ENCODE data around the gene DACT1. TPM values are rescaled to one million over a fixed set of nuclear protein-coding genes. Genes with fewer than 3 reads are reported as not detected.

DACT1 gene
- total RNA-seq, 1 experiment from 2014 or later: not detected

DNA sequence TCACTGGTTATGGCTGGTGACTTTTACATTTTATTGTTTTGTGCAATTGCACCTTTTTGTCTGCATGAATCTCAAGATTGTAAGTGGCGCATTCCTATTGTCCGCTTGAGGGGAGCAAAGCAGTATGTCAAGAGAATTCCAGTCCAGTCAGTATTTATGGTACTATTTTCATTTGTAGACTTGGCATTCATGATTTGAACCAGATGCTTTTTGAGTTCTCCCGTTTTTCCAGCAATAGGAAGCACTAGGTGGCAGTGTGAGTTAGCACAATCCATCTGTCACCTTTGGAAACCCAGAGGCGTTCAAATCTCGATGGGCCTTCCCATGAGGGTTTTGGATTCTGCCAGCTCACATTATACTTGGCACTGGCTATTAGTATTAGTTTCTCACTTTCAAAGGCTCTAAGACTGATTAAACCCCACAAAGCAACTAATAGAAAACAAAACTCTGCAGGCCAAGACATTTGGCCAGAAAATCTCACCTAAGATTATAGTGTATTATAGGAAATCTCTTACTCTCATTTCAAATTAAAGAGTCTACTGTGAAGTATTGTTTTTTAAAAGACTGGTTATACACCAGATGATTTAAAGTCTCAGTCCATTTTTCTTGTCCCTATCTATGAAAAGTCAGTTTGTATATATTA is 2.2 kb downstream of the DACT1 start:
- Mint-ChIP-seq H3K4me3 (ENCODE audit: low read depth, unreplicated experiment) (no peak overlapping the region), H3K27me3 (ENCODE audit: unreplicated experiment) (peaks cover 51% of the 10 kb centered on the region), H3K36me3 (ENCODE audit: insufficient read depth, unreplicated experiment) (peaks cover 9% of the 10 kb centered on the region), H3K27ac (ENCODE audit: unreplicated experiment) (no peak overlapping the region), H3K9me3 (ENCODE audit: low read depth, unreplicated experiment) (no peaks in the 10 kb centered on the region), H3K4me1 (ENCODE audit: low read depth, unreplicated experiment) (no peaks in the 10 kb centered on the region)
- intact Hi-C loops (cut with micrococcal nuclease; ENCODE audit: unreplicated experiment): loop anchor here (1.0 to 5.0 kb wide), 7 partner anchors 107 to 415 kb away; no protein-coding TSS in a partner anchor
- CTCF ChIA-PET: no interaction called here
- TF ChIP-seq, protein P1, sequence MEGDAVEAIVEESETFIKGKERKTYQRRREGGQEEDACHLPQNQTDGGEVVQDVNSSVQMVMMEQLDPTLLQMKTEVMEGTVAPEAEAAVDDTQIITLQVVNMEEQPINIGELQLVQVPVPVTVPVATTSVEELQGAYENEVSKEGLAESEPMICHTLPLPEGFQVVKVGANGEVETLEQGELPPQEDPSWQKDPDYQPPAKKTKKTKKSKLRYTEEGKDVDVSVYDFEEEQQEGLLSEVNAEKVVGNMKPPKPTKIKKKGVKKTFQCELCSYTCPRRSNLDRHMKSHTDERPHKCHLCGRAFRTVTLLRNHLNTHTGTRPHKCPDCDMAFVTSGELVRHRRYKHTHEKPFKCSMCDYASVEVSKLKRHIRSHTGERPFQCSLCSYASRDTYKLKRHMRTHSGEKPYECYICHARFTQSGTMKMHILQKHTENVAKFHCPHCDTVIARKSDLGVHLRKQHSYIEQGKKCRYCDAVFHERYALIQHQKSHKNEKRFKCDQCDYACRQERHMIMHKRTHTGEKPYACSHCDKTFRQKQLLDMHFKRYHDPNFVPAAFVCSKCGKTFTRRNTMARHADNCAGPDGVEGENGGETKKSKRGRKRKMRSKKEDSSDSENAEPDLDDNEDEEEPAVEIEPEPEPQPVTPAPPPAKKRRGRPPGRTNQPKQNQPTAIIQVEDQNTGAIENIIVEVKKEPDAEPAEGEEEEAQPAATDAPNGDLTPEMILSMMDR (IDR thresholded peaks at IDR 0.05; ENCODE audit: unreplicated experiment): peak; percentile 33
- no TSS peak for BruUV-seq (replicated peaks)
- peak; percentile 53 for DNase-seq

DNA sequence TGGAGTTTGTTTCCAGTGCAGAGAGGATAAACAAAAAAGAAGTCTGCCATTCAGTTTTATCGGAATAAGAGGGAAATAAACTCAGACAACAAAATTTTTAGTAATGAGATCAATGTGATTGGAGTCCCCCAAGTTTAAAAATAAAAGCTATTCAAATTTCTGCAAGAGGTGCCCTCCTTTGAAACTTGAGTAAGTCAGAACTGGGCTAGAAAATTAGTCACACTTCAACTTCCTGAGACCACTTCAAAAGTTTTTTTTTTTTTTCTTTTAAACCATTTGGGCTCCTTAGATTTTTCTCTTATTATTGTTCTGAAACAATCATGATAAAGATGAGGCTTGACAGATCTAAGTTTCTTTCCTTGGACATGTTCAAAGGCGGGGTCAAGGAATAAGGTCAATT is 3.2 kb downstream of the DACT1 start:
- BruUV-seq (replicated peaks): no TSS peak

DNA sequence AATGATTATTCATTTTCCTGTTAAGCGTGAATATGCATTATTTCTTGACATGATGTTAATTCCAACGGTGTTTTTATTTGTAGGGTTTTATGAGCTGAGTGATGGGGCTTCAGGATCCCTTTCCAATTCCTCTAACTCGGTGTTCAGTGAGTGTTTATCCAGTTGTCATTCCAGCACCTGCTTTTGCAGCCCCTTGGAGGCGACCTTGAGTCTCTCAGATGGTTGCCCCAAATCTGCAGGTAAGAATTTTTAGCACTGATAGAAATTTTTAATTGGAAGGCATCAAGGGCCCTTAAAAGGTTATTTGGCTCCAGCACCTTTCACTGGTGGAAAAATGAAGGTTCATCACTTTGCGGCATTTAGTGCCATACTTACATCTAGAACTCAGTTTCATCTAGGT is 3.7 kb downstream of the DACT1 start:
- Mint-ChIP-seq H3K4me1 (ENCODE audit: low read depth, unreplicated experiment) (no peaks in the 10 kb centered on the region), H3K36me3 (ENCODE audit: insufficient read depth, unreplicated experiment) (peaks cover 9% of the 10 kb centered on the region), H3K27me3 (ENCODE audit: unreplicated experiment) (peaks cover 35% of the 10 kb centered on the region), H3K27ac (ENCODE audit: unreplicated experiment) (no peak overlapping the region), H3K4me3 (ENCODE audit: low read depth, unreplicated experiment) (no peak overlapping the region), H3K9me3 (ENCODE audit: low read depth, unreplicated experiment) (no peaks in the 10 kb centered on the region)
- no peak for DNase-seq
- TF ChIP-seq, protein P1 (IDR thresholded peaks at IDR 0.05; ENCODE audit: unreplicated experiment): no peak
- no TSS peak for BruUV-seq (replicated peaks)
- CTCF ChIA-PET: no interaction called here
- intact Hi-C loops (cut with micrococcal nuclease; ENCODE audit: unreplicated experiment): loop anchor here (2.0 to 5.0 kb wide), 4 partner anchors 106 to 236 kb away; no protein-coding TSS in a partner anchor

More for the DNA sequence above, 3.2 kb downstream of the DACT1 start:
- Mint-ChIP-seq H3K9me3 (ENCODE audit: low read depth, unreplicated experiment) (no peaks in the 10 kb centered on the region), H3K27ac (ENCODE audit: unreplicated experiment) (no peak overlapping the region), H3K4me1 (ENCODE audit: low read depth, unreplicated experiment) (no peaks in the 10 kb centered on the region), H3K4me3 (ENCODE audit: low read depth, unreplicated experiment) (no peak overlapping the region), H3K36me3 (ENCODE audit: insufficient read depth, unreplicated experiment) (peaks cover 9% of the 10 kb centered on the region), H3K27me3 (ENCODE audit: unreplicated experiment) (peaks cover 41% of the 10 kb centered on the region)
- intact Hi-C loops (cut with micrococcal nuclease; ENCODE audit: unreplicated experiment): loop anchor here (1.0 to 5.0 kb wide), 6 partner anchors 106 to 414 kb away; no protein-coding TSS in a partner anchor
- TF ChIP-seq, protein P1 (IDR thresholded peaks at IDR 0.05; ENCODE audit: unreplicated experiment): no peak
- no peak for DNase-seq
- CTCF ChIA-PET: no interaction called here

DNA sequence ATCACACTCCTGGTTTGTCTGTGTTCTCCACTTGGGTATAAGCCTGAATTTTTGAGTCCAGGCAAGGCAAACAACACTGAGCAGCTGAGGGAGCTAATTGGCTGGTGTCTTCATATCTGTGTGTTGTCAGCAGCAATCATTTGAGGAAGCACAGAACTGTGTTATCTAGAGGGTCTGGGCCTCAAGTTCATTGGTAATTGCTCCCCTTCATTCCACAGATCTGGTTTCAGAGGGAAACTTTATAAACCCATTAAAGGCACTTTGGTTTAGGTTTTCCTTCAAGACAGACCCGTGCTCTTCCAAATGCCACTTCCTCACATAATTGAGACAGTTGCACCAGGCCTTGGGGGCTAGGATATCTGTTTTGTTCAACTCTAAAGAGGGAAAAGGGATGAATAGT is 5.6 kb downstream of the DACT1 start:
- no peak overlapping the region for H3K4me3 Mint-ChIP-seq (ENCODE audit: low read depth, unreplicated experiment)
- intact Hi-C loops (cut with micrococcal nuclease; ENCODE audit: unreplicated experiment): loop anchor here (5.0 kb wide), 2 partner anchors 104 to 234 kb away; no protein-coding TSS in a partner anchor
- DNase-seq: no peak
- H3K4me1 Mint-ChIP-seq (ENCODE audit: low read depth, unreplicated experiment): no peaks in the 10 kb centered on the region
- CTCF ChIA-PET: no interaction called here
- TF ChIP-seq, protein P1 (IDR thresholded peaks at IDR 0.05; ENCODE audit: unreplicated experiment): no peak
- no peak overlapping the region for H3K27ac Mint-ChIP-seq (ENCODE audit: unreplicated experiment)
- H3K27me3 Mint-ChIP-seq (ENCODE audit: unreplicated experiment): peaks cover 17% of the 10 kb centered on the region
- no peaks in the 10 kb centered on the region for H3K9me3 Mint-ChIP-seq (ENCODE audit: low read depth, unreplicated experiment)
- peaks cover 4% of the 10 kb centered on the region for H3K36me3 Mint-ChIP-seq (ENCODE audit: insufficient read depth, unreplicated experiment)
- BruUV-seq (replicated peaks): no TSS peak
